Heart left ventricle (tissue), 13 donors: ENCODE measurements around the gene UBE2I.

ENCODE experiments used
- POLR2A ChIP-seq, 2 donors: fragments of 450-650 bp; IDR thresholded peaks; one replicate each; pipeline ENCODE4 v1.6.1; 2017; ENCODE audit warnings: antibody characterized with exemption in 2 of 2, mild to moderate bottlenecking in 2 of 2, moderate library complexity in 2 of 2
- TF ChIP-seq, protein P1 (sequence below), 12 donors: fragments of 200-600 bp; sonication (generic) in 4 of 12; IDR thresholded peaks; one replicate each; pipeline versions ENCODE4 v1.5.0 to v1.8.0; 2018 to 2022; ENCODE audit warnings: antibody characterized with exemption in 12 of 12, mild to moderate bottlenecking in 5 of 12
- donor health status: ischemic (EF 13 %, LVEDD 7.1; RV severe dilation, severe dysfunction).
- donor health status: DM: no; HTN: yes; CAD: no.
- donor health status: DM: no; HTN: no; CAD: no.
- donor health status: ischemic (EF 25% LVEDD 6.9; RV normal size, moderate dysfunction).
- donor health status: ischemic (EF 25% LVEDD 5.7; RV mildly dilated, moderate dysfunction).
- donor health status: ischemic (EF 35%, LVEDD 5.7; RV mildly dilated, moderate dysfunction).
- donor health status: nonischemic (EF 11% LVEDD 7.7; RV severe dilation, severe dysfunction).
- donor health status: DM: yes; HTN: yes; CAD: no.
- donor health status: PGD.
- donor health status: ischemic (EF 29% LVEDD 5.4; RV normal size, mild dysfunction).
- donor health status: nonischemic (EF 23%, LVEDD 6.1; RV moderate dilation, normal function).

GRCh38 chr16:1362807-1363206, 53.4 kb downstream of the UBE2I start:
- TF ChIP-seq, protein P1, sequence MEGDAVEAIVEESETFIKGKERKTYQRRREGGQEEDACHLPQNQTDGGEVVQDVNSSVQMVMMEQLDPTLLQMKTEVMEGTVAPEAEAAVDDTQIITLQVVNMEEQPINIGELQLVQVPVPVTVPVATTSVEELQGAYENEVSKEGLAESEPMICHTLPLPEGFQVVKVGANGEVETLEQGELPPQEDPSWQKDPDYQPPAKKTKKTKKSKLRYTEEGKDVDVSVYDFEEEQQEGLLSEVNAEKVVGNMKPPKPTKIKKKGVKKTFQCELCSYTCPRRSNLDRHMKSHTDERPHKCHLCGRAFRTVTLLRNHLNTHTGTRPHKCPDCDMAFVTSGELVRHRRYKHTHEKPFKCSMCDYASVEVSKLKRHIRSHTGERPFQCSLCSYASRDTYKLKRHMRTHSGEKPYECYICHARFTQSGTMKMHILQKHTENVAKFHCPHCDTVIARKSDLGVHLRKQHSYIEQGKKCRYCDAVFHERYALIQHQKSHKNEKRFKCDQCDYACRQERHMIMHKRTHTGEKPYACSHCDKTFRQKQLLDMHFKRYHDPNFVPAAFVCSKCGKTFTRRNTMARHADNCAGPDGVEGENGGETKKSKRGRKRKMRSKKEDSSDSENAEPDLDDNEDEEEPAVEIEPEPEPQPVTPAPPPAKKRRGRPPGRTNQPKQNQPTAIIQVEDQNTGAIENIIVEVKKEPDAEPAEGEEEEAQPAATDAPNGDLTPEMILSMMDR (IDR thresholded peaks at IDR 0.05), result no peak
- TF ChIP-seq POLR2A (IDR thresholded peaks at IDR 0.05), result no peak
